HUES48 (cell line): ENCODE results near the gene ROCK1.

ENCODE experiments used
- H3K27ac ChIP-seq: one replicate; pipeline ENCODE4 v1.7.0; 2013; ENCODE audit warnings: low read depth, low read length, inconsistent platforms
- H3K27me3 ChIP-seq: 2 replicates; pipeline ENCODE4 v1.6.1; 2013; ENCODE audit warnings: mild to moderate bottlenecking, low read length; ENCODE audit not compliant: control insufficient read depth, insufficient read depth
- H3K36me3 ChIP-seq: 2 replicates; pipeline ENCODE4 v1.6.1; 2013; ENCODE audit warnings: low read length; ENCODE audit not compliant: control insufficient read depth, insufficient read depth
- H3K4me1 ChIP-seq: 2 replicates; pipeline ENCODE4 v1.6.1; 2013; ENCODE audit warnings: mild to moderate bottlenecking, low read length; ENCODE audit not compliant: control insufficient read depth, insufficient read depth
- H3K4me3 ChIP-seq: 2 replicates; pipeline ENCODE4 v1.5.1; 2013; ENCODE audit warnings: mild to moderate bottlenecking, low read depth, low read length
- H3K9ac ChIP-seq: 2 replicates; pipeline ENCODE4 v1.6.1; 2013; ENCODE audit warnings: mild to moderate bottlenecking, low read depth, low read length, moderate library complexity
- H3K9me3 ChIP-seq: 2 replicates; pipeline ENCODE4 v1.6.1; 2013; ENCODE audit warnings: low read length; ENCODE audit not compliant: control insufficient read depth, insufficient read depth

ROCK1 gene

GRCh38 chr18:21100678-21101077, 10.9 kb downstream of the ROCK1 start:
- Histone ChIP-seq H3K27ac (no peak overlapping the region), H3K4me3 (no peak overlapping the region), H3K4me1 (peaks cover 3% of the 10 kb centered on the region; the same call in 1 of the 2 replicates), H3K9me3 (no peaks in the 10 kb centered on the region), H3K9ac (no peak overlapping the region), H3K27me3 (no peaks in the 10 kb centered on the region), H3K36me3 (no peaks in the 10 kb centered on the region)

GRCh38 chr18:21100146-21100545, 11.5 kb downstream of the ROCK1 start:
- H3K9me3 ChIP-seq = no peaks in the 10 kb centered on the region
- no peaks in the 10 kb centered on the region for H3K36me3 ChIP-seq
- H3K4me3 ChIP-seq = no peak overlapping the region
- no peak overlapping the region for H3K9ac ChIP-seq
- H3K27ac ChIP-seq = no peak overlapping the region
- peaks cover 3% of the 10 kb centered on the region; the same call in 1 of the 2 replicates for H3K4me1 ChIP-seq
- no peaks in the 10 kb centered on the region for H3K27me3 ChIP-seq

GRCh38 chr18:21099442-21099841, 12.2 kb downstream of the ROCK1 start:
- no peaks in the 10 kb centered on the region for H3K9me3 ChIP-seq
- no peak overlapping the region for H3K9ac ChIP-seq
- no peaks in the 10 kb centered on the region for H3K27me3 ChIP-seq
- H3K36me3 ChIP-seq = no peaks in the 10 kb centered on the region
- H3K4me3 ChIP-seq = no peak overlapping the region
- H3K4me1 ChIP-seq = peaks cover 3% of the 10 kb centered on the region; the same call in 1 of the 2 replicates
- no peak overlapping the region for H3K27ac ChIP-seq

GRCh38 chr18:21096760-21097159, 14.9 kb downstream of the ROCK1 start:
- Histone ChIP-seq H3K9ac (no peak overlapping the region), H3K27ac (no peak overlapping the region), H3K36me3 (no peaks in the 10 kb centered on the region), H3K4me1 (peaks cover 3% of the 10 kb centered on the region; the same call in 1 of the 2 replicates), H3K27me3 (no peaks in the 10 kb centered on the region), H3K9me3 (no peaks in the 10 kb centered on the region), H3K4me3 (no peak overlapping the region)

GRCh38 chr18:21093133-21093532, 18.5 kb downstream of the ROCK1 start:
- H3K4me3 ChIP-seq = no peak overlapping the region
- H3K36me3 ChIP-seq = no peaks in the 10 kb centered on the region
- no peak overlapping the region for H3K9ac ChIP-seq
- no peaks in the 10 kb centered on the region for H3K27me3 ChIP-seq
- H3K4me1 ChIP-seq = no peaks in the 10 kb centered on the region
- no peak overlapping the region for H3K27ac ChIP-seq
- no peaks in the 10 kb centered on the region for H3K9me3 ChIP-seq

- Histone ChIP-seq H3K4me3 (no peak overlapping the region), H3K36me3 (no peaks in the 10 kb centered on the region), H3K27me3 (no peaks in the 10 kb centered on the region), H3K9ac (no peak overlapping the region), H3K4me1 (no peaks in the 10 kb centered on the region), H3K9me3 (no peaks in the 10 kb centered on the region), H3K27ac (no peak overlapping the region)
Measured at GRCh38 chr18:21090680-21091079, 20.9 kb downstream of the ROCK1 start.

- Histone ChIP-seq H3K36me3 (no peaks in the 10 kb centered on the region), H3K27me3 (no peaks in the 10 kb centered on the region), H3K4me3 (no peak overlapping the region), H3K9ac (no peak overlapping the region), H3K4me1 (no peaks in the 10 kb centered on the region), H3K9me3 (peaks cover 3% of the 10 kb centered on the region; the same call in 1 of the 2 replicates), H3K27ac (no peak overlapping the region)
Measured at GRCh38 chr18:21085579-21086166, 25.9 kb downstream of the ROCK1 start.

- H3K9ac ChIP-seq = no peak overlapping the region
- H3K27ac ChIP-seq = no peak overlapping the region
- peaks cover 3% of the 10 kb centered on the region; the same call in 1 of the 2 replicates for H3K9me3 ChIP-seq
- no peaks in the 10 kb centered on the region for H3K4me1 ChIP-seq
- H3K4me3 ChIP-seq = no peak overlapping the region
- no peaks in the 10 kb centered on the region for H3K27me3 ChIP-seq
- H3K36me3 ChIP-seq = no peaks in the 10 kb centered on the region
Measured at GRCh38 chr18:21084511-21085078, 27.0 kb downstream of the ROCK1 start.

- no peak overlapping the region for H3K27ac ChIP-seq
- H3K9ac ChIP-seq = no peak overlapping the region
- H3K4me1 ChIP-seq = no peaks in the 10 kb centered on the region
- H3K4me3 ChIP-seq = no peak overlapping the region
- H3K27me3 ChIP-seq = no peaks in the 10 kb centered on the region
- H3K36me3 ChIP-seq = no peaks in the 10 kb centered on the region
- H3K9me3 ChIP-seq = peaks cover 3% of the 10 kb centered on the region; the same call in 1 of the 2 replicates
Measured at GRCh38 chr18:21083017-21083416, 28.6 kb downstream of the ROCK1 start.

- Histone ChIP-seq H3K27me3 (no peaks in the 10 kb centered on the region), H3K4me3 (no peak overlapping the region), H3K36me3 (no peaks in the 10 kb centered on the region), H3K27ac (no peak overlapping the region), H3K9me3 (peaks cover 3% of the 10 kb centered on the region; the same call in 1 of the 2 replicates), H3K9ac (no peak overlapping the region), H3K4me1 (no peaks in the 10 kb centered on the region)
Measured at GRCh38 chr18:21081426-21081825, 30.2 kb downstream of the ROCK1 start.

GRCh38 chr18:21080576-21080975, 31.0 kb downstream of the ROCK1 start:
- no peaks in the 10 kb centered on the region for H3K36me3 ChIP-seq
- H3K9ac ChIP-seq = no peak overlapping the region
- H3K27ac ChIP-seq = no peak overlapping the region
- H3K4me1 ChIP-seq = no peaks in the 10 kb centered on the region
- H3K9me3 ChIP-seq = peaks cover 3% of the 10 kb centered on the region; the same call in 1 of the 2 replicates
- no peak overlapping the region for H3K4me3 ChIP-seq
- no peaks in the 10 kb centered on the region for H3K27me3 ChIP-seq
